NCI-H2029 treated with DMSO at 0.1 percent for 48 hours (cell line): ENCODE measurements around the gene C16orf89.
A peak's percentile ranks its signal among the peaks of the same experiment; 100 is the strongest.

ENCODE experiments used
- DNase-seq: peaks from one replicate; lab custom pipeline; 2025; lab: John Stamatoyannopoulos, UW

Gene C16orf89

GRCh38 chr16:5028950-5029475 is 36.7 kb downstream of the C16orf89 start:
- no peak for DNase-seq

- DNase-seq = no peak
Measured at GRCh38 chr16:5027575-5028235, 38.1 kb downstream of the C16orf89 start.

GRCh38 chr16:5027086-5027485 is 38.7 kb downstream of the C16orf89 start:
- DNase-seq = no peak

DNA sequence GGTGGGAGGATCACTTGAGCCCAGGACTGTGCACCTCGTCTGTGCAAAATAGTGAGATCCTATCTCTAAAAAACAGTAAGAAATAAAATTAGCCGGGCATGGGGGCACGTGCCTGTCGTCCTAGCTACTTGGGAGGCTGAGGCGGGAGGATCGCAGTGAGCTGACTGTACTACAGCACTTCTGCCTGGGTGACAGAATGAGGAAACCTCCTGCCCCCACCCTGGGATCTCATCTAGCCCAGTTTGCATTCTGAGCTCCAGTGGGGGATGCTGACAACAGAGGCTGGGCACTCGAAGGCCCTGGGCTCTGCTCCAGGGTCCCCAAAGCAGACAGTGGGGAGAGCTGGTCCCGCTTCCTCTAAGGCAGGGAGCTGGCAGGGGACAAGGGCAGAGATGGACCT is 39.1 kb downstream of the C16orf89 start:
- no peak for DNase-seq

DNA sequence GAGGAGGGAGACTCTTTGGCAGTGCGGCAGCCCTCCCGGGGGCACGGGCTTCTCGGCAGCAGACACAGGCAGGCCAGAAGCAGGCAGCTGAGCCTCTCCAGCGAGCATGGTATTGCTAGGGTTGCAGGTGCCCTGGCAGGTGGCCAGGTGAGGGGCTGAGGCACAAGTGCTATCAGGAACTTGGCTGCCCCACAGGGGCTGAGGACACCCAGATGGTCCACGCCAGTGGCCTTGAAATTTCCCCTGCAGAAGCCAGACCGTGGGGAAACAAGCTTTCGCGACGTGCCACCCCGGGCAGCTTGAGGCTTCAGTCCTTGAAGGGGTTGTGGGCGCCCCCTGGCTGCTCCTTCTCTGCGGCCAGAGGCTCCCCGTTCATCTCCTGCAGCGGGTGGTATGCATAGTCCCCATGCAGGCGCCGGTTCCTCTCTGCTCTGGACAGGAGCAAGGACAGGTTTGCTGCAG is 40.6 kb downstream of the C16orf89 start:
- no peak for DNase-seq

DNA sequence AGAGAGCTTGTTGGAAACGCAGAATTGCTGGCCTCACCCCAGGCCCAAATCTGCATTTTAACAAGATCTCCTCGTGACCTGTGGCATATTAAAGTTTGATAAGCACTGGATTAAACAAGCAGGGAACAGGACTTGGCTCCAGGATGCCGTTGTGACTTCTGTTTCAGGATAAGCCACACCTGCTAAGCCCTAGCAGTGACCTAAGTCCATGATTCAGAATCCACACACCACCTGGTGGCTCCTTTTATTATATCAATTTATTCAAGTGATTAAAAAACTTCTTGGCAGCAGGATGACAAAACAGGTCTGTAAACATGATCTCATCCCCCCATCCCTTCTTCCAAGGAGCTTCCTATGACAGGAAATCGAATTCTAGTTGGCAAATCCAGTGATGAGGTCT is 41.1 kb downstream of the C16orf89 start:
- DNase-seq = peak; percentile 32

DNA sequence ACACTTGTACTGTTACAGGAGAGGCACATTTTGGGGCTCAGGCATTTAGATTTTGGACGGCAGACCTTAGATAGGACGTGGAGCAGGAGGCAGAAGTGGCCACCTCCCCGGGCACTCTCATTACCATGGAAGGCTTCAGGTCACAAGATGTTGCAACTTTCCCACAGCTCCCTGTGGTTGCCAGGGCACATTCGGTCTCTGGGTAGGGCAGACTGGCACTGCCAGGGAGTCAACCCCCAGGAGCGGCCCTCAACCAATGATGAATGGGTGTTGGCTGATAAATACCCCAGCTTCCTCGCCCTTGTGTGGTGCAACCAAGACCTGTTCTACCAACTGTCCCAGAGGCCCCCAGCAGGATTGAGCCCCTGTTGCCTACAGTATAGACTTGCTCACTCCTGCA is 43.2 kb downstream of the C16orf89 start:
- no peak for DNase-seq

- DNase-seq = no peak
Measured at GRCh38 chr16:5020551-5020950, 45.2 kb downstream of the C16orf89 start.

GRCh38 chr16:5019775-5020174 is 46.0 kb downstream of the C16orf89 start:
- DNase-seq = no peak

GRCh38 chr16:5018793-5019192 is 47.0 kb downstream of the C16orf89 start:
- no peak for DNase-seq

DNA sequence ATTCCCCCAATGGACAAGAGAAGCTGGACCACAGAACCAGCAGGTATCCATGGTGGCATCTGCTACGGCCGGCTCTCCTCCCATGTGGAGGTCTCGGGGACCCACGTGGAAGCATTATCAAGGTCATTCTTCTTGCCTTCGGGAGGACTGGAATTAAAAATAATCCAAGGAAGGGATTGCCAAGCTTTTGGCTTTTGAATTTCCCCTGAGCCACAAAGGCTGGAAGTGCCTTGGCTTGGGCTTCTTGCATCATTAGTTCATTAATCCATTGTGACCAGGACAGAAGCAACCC is 48.1 kb downstream of the C16orf89 start:
- DNase-seq = no peak

DNA sequence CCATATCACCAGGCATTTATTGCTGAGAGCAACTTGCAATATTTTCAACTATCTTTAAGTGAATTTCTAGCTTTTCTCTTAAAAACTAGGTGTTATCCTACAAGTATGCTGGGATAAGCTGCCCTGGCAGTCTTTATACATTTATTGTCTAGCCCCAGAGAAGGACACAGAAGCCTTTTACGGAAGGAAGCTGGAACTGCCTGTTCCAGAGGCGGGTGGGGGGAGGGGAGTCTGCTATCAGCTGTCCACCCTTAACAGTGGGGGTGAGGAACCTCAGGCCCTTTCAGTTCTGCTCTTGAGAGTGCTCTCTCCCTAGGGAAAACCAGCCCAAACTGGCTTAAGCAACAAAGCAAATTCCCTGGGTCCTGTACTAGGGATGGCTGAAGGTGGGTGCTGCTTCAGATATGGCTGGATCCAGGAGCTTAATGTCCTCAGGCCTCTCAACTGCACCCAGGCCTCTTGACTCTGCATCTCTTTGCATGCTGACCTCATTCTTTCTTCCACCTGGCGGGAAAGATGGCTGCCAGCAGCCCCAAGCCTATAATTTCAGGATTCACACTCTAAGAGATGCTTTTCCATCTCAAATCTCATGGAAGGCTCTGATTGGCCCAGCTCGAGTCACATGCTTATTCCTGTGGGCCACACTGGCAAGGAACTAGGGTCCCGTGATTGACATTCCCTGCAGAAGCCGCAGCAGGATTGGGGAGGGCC is 48.6 kb downstream of the C16orf89 start:
- no peak for DNase-seq

GRCh38 chr16:5015887-5016286 is 49.9 kb downstream of the C16orf89 start:
- no peak for DNase-seq

DNA sequence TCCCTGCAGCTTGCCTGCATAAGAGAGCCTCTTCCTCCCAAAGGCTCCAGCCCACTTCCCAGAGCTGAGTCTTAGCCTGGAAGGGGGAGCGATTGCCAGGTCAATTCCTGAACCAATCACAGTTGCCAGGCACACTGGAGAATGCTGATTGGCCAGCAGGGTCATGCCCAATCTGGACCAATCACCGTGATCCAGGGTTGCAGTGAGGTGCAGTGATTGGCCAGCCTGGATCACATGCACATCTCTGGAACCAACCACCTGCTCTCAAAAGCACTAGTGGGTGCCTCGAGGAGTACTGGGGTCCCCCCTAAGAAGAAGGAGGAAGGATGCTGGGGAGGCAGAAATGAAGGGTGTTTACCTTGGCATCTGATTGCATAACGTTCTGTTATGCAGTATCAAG is 50.4 kb downstream of the C16orf89 start:
- DNase-seq = no peak

- DNase-seq = no peak
Measured at GRCh38 chr16:5012887-5013286, 52.9 kb downstream of the C16orf89 start.

DNA sequence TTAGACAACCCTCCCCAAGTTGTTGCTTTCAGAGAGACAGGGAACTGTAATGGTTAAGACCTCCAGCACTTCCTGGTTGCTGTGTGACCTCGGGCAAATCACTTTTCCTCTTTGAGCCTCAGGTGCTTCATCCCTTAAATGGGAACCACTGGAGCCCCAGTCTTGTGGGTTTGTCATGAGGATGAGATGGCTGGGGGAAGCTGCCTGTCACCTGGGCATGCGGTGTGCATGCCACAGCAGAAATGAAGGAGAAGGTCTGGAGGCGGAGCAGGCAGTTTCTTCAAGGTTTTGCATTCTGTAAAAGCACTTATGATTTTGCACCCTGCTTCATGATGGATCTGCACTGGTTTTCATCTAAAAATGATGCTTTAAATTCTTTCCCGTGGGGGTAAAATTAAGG is 54.1 kb downstream of the C16orf89 start:
- DNase-seq = no peak

DNA sequence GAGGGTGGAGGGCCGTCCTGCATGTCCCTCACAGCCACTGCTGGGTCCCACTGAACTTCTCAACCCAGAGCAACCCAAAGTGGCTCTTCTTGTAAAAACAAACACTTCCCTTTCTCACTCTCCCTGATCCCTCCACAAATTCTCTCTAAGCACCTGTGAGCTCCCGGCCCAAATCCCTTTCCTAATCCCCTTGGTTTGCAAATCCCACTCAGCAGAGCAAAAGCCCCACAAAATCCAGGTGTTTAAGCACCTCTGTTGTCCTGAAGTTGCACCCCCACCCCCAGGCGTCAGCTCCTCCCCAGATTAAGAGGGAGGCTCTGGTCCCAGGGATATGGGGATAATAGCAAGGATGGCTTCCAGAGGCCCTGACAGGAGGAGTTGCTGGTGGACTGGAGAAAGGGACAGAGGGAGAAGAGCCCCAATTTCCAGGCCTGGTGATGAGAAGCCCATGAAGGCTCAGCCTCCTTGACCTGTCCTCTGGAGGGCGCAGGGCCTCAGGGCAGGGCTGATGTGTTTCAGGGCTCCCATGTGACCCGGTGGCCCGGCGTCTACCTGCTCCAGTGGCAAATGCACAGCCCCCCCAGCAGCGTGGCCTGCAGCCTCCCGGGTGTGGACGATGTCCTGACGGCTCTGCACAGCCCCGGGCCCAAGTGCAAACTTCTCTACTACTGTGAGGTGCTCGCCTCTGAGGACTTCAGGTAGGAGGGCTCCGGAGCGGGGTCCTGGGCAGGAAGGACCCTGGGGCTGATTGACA is 55.0 kb downstream of the C16orf89 start:
- DNase-seq = no peak

GRCh38 chr16:5008311-5008731 is 57.4 kb downstream of the C16orf89 start:
- DNase-seq = no peak

GRCh38 chr16:5007256-5007655 is 58.5 kb downstream of the C16orf89 start:
- DNase-seq = no peak

DNA sequence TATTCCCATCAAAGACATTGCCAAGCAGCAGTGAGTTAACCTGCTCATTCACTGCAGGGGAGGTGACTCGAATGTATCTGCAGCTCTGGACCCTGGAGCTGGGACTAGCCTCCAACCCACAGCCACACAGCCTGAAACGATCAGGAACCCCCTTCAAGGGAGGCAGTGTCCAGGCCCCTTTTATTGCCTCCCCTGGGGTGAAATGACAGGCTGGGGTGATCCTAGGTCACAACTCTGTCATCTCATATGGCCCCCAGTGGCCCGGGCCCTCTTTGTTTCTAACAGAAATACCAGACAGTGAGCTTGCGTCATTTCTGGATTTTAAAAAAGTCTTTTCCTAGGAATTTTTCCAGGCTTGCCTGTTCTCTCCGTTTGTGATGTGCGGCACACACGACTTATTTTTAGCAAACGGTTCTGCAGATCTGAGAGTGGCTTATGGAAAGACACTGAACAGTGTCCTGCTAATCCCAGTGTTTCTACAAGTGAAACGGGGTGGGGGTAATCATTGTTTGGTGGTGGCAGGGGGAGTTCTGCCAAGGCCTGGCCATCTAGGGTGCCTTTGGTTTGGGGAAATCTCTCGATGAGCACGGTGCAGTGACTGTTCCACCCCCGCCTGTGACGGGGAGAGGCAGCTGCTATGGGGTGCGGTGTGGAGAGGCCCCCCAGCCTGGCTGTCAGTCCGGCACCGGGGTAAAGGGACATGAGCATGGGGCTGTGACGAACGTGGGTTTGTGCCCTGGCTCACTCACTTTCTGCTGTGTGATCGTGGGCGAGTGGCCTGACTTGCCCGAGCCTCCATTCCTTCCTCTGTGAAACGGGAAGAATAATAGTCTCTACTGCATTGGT is 59.2 kb downstream of the C16orf89 start:
- no peak for DNase-seq

GRCh38 chr16:5005916-5006315 is 59.8 kb downstream of the C16orf89 start:
- DNase-seq = no peak

DNA sequence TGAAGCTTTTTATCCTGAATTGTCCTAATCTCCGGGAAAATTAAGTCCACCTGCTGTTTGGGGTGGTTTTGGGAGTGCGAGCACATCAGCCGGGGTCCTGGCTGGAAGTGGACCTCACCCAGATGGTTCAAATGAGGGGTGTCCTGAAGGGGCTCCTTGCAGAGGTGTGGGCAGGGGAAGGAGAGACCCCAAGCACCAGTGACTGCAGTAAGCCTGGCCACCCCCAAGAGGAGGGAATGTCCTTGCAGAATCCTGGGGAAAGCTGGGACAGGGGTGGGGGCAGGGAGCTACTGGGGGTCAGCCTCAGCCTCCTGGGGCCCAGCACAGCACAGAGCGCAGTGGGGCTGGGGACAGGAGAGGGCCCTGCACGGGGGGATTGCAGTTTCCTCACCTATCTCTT is 61.4 kb downstream of the C16orf89 start:
- no peak for DNase-seq
